Stimulated activated CD4-positive, alpha-beta T cell treated with anti-CD3 and anti-CD28 coated beads, Interleukin-1b, Interleukin-23, amount 100 ng/mL, for 1 hour (primary cell): ENCODE measurements around the gene MIS12.

Source experiments
- DNase-seq, 2 donors: peaks; one replicate each; pipeline ENCODE4 v3.0.0-alpha.2; 2020; ENCODE audit warnings: low read depth in 2 of 2

The MIS12 gene

GRCh38 chr17:5500247-5500588 lies 13.9 kb downstream of the MIS12 start:
- DNase-seq = no peak

- DNase-seq = peak; percentile 36
Observed at GRCh38 chr17:5500589-5501391, 14.4 kb downstream of the MIS12 start.

- DNase-seq = no peak
Observed at GRCh38 chr17:5501685-5502084, 15.3 kb downstream of the MIS12 start.

GRCh38 chr17:5502552-5502951 lies 16.2 kb downstream of the MIS12 start:
- DNase-seq = no peak

- DNase-seq = no peak
Observed at GRCh38 chr17:5506307-5506706, 19.9 kb downstream of the MIS12 start.

GRCh38 chr17:5508810-5509209 lies 22.4 kb downstream of the MIS12 start:
- no peak for DNase-seq

GRCh38 chr17:5509482-5509881 lies 23.1 kb downstream of the MIS12 start:
- DNase-seq = no peak

- no peak for DNase-seq
Observed at GRCh38 chr17:5510771-5511170, 24.4 kb downstream of the MIS12 start.

- no peak for DNase-seq
Observed at GRCh38 chr17:5511401-5512225, 25.2 kb downstream of the MIS12 start.

- DNase-seq = no peak
Observed at GRCh38 chr17:5513628-5514027, 27.3 kb downstream of the MIS12 start.

GRCh38 chr17:5514976-5515375 lies 28.6 kb downstream of the MIS12 start:
- no peak for DNase-seq

- DNase-seq = no peak
Observed at GRCh38 chr17:5516060-5516792, 29.9 kb downstream of the MIS12 start.

- DNase-seq = no peak
Observed at GRCh38 chr17:5522476-5522875, 36.1 kb downstream of the MIS12 start.

- DNase-seq = no peak
Observed at GRCh38 chr17:5523249-5523648, 36.9 kb downstream of the MIS12 start.

- DNase-seq = peak in 1 of 2 donors; percentile 7
Observed at GRCh38 chr17:5526821-5527598, 40.6 kb downstream of the MIS12 start.

- DNase-seq = no peak
Observed at GRCh38 chr17:5527601-5528250, 41.4 kb downstream of the MIS12 start.

GRCh38 chr17:5530265-5531084 lies 44.1 kb downstream of the MIS12 start:
- no peak for DNase-seq

GRCh38 chr17:5531085-5531418 lies 44.7 kb downstream of the MIS12 start:
- no peak for DNase-seq

- no peak for DNase-seq
Observed at GRCh38 chr17:5532581-5532980, 46.2 kb downstream of the MIS12 start.
